ENCODE data around the gene KRTAP10-7.
"Not testable (repeated sequence)": the region's sequence is repeated elsewhere in the genome, so short reads cannot be mapped to it uniquely, and the experiment has no call there.

Gene KRTAP10-7

DNA sequence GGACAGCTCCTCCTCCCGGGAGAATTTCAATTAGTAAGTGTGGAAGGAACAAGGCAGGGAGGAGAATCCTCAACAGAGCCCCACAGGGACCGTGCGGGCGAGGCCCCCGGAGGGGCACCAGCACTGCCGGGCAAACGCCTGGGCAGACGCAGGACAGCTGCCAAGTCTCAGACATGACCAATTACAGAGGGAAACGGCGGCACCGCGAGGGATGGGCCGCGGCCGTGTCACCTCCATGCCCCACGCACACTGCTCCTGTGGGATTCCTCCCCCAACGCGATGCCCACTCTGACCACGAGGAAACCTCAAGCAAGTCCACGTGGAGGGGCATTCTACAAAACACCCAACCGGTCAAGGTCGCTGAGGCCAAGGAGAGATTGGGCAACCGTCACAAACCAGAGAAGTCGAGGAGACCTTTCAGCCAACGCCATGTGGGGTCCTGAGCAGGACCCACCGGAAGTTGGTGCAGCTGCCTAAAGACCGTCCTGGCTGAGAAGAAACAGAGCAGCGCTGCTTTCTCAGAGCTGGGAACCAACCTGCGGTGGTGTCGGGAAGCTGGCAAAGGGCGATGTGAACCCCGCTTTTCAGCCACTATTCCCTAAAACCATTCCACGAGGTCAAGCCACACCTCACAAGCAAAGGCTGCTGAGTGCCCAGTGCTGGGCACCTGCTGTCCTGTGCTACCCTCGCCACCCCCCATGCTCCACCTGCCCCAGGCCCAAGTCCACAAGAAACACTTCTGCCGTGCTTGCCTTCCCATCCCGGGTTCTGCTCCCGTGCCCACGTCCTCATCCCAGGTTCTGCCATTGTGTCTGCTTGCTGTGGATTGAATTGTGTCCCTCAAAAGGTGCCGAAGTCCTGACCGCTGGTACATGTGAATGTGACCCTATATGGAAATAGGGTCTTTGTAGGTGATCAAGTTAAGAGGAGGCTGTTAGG is 28.3 kb upstream of the KRTAP10-7 start:
- DNase-seq: no peak

DNA sequence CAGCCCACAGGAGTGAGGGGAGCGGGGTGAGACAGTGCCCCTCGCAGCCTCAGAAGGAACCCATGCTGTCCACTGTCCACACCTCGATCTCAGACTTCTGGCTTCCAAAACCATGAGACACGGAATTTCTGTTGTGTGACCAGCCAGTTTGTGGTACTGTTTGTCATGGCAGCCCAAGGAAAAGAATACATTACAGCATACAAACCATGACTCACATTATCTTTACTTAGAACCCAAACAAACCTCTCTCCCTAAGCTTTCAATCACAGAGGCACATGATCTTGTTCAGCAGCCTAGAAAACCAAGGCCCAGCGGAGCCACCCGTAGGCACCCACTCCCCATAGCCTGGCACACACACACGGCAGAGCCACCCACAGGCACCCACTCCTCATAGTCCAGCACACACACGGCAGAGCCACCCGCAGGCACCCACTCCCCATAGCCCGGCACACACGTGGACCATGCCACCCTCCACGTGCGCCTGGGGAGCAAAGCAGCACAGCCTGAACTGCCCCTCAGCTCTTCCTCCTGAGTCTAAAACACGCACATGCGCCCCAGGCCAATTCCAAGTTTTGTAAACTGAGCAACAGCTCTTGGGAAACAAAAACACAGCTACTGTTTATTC is 27.3 kb upstream of the KRTAP10-7 start:
- DNase-seq: no peak

GRCh38 chr21:44573630-44574456 is 26.6 kb upstream of the KRTAP10-7 start, which contains the start of gene KRTAP10-4:
Gene KRTAP10-4, plus strand, starts transcription at chr21:44573729. Its CDS starts 30 bp downstream, at chr21:44573759.
- DNase-seq: not testable (repeated sequence)

DNA sequence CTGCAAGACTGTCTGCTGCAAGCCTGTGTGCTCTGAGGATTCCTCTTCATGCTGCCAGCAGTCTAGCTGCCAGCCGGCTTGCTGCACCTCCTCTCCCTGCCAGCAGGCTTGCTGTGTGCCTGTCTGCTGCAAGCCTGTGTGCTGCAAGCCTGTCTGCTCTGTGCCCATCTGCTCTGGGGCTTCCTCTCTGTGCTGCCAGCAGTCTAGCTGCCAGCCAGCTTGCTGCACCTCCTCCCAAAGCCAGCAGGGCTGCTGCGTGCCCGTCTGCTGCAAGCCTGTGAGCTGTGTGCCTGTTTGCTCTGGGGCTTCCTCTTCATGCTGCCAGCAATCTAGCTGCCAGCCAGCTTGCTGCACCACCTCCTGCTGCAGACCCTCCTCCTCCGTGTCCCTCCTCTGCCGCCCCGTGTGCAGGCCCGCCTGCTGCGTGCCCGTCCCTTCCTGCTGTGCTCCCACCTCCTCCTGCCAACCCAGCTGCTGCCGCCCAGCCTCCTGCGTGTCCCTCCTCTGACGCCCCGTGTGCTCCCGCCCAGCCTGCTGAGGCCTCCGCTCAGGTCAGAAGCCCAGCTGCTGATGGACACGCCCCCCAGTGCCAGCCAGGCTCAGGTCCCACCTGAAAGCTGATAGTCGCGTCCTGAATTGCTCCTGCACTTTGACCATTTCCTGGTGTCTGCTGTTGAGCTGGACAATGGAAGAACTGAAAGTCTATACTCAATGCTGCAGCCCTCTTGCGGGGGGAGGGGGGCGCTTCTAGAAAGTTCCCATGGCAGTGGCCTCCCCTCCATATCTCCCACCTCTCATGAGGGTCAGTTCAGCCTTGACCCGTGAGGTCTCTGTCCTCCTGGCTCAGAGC is 25.7 kb upstream of the KRTAP10-7 start:
- DNase-seq: no peak

GRCh38 chr21:44575307-44576024 is 24.9 kb upstream of the KRTAP10-7 start:
- DNase-seq: no peak

DNA sequence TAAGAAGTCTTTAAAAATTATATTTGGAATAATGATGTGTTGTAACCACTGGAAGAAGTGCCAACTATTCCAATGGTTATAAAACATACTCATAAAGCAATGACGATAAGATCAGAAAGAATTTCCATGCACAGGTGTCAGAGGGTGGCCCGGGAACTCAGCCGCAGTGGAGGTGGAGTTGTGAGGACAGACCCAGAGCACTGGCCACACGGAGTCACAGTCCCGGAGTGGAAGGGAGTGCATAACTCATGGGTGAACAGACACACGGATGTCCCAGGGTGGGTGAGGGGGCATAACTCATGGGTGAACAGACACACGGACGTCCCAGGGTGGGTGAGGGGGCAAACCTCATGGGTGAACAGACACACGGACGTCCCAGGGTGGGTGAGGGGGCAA is 24.4 kb upstream of the KRTAP10-7 start:
- no peak for DNase-seq

DNA sequence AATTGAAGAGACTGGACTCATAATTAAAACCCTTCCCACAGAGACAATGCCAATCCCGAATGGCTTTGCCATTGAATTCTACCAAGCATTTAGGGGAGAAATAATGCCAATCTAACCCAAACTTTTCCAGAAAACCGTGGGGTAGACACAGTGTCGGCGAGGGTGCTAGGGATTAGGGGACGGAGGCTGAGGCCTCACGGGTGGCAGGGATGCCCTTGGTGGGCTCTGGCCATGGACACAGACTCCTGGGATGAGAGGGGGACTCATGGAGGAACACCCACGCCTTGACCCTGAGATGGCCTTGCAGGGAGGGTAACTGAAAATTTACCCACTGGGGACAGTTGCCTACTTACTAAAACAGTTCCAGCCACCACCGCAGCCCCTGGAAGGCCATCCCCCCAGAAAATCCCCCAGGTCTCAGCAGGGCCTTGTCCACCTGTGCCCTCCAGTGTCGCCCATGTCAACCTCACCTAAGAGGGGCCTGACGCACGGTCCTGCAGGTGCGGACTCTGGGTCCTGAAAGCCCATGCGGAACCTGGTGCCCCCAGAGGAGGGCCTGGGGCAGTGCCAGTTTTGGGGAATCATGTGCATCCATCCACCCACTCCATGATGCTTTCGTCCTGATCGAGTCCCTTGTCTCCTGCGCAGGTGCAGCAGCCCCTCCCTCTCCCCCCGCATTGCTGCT is 21.9 kb upstream of the KRTAP10-7 start:
- DNase-seq: no peak

GRCh38 chr21:44579056-44579832 is 21.2 kb upstream of the KRTAP10-7 start:
- no peak for DNase-seq

DNA sequence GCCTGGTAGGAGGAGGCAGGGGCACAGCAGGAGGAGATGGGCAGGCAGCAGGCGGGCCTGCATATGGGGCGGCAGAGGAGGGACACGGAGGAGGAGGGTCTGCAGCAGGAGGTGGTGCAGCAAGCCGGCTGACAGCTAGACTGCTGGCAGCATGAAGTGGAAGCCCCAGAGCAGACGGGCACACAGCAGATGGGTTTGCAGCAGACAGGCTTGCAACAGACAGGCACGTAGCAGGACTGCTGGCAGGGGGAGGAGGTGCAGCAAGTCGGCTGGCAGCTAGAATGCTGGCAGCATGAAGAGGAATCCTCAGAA is 20.6 kb upstream of the KRTAP10-7 start:
- no peak for DNase-seq

DNA sequence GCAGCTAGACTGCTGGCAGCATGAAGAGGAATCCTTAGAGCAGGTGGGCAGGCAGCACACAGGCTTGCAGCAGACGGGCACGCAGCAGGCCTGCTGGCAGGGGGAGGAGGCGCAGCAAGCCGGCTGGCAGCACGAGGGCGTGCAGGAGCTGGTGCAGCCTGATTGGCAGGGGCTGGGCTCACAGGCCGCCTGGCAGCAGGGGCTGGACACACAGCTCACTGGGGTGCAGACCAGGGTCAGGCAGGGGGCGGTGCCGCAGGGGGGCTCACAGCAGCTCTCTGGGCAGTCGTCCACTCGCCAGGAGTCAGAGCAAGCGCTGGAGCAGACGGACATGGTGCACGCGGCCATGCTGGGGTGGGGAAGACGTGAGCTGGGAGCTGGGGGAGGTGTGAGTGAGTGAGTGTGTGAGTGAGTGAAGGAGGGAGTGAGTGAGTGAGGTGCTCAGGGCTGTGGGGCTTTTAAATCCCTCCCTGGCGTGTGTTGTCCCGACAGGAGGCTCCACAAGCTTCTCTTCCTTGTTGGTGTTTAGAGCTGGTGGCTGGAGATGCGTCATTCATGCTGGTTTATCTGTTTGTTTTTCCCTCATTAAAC is 20.1 kb upstream of the KRTAP10-7 start, which contains the start of gene KRTAP10-5:
KRTAP10-5 (minus strand) TSS at position 374 of the 591 bp plus-strand sequence; CDS start at position 348, 26 bp downstream.
- not testable (repeated sequence) for DNase-seq

DNA sequence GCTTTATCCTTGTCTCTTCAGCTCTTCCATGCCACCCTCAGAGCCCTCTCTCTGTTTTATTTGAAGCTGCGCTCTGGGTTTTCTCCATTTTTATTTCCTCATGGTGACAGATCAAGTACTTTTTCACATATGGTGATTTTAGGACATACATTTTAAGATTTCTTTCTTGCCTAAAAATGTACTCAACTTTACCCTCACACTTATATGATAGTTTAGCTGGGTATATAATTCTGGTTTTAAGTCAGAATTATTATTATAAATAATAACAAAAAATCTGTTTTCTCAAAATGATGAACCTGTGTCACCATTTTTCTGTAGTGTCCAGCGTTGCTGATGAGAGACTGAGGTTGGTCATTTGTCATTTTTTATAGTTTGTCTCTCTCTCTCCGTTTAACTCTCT is 19.2 kb upstream of the KRTAP10-7 start:
- no peak for DNase-seq

GRCh38 chr21:44582055-44582454 is 18.3 kb upstream of the KRTAP10-7 start:
- DNase-seq: no peak

GRCh38 chr21:44583089-44583799 is 17.2 kb upstream of the KRTAP10-7 start:
- no peak for DNase-seq

DNA sequence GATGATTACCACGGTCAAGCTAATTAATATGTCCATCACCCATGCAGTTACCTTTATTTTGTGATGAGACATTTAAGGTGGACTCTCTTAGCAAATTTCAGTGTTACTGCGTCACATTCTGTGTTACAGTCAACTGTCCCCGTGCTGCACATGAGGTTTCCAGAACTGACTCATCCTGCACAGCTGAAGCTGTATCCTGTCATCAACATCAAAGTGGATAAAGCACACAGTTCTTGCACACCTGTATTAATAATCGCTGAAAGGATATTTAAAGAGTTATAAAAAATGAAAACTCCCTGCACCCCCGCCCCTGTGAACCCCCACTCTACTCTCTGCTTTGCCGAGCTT is 16.6 kb upstream of the KRTAP10-7 start:
- no peak for DNase-seq

DNA sequence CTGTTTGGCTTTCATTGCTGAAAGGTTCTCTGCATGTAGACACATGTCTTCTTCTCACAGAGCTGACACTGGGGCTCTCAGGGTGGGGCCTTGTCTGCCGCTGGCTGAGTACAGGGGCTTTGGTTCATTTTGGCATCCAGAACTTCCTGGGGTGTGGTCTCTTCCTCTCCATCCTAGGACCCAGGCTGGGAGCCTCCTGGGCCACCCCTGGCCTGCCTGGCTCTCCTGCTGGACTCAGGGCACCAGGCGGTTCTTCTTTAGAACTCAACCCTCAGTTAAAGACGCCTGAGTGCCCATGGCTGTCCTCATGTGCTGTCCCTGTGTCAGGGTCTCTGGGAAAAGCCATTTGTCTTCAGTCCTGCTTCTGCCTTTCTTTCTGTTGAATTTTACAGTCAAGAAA is 14.5 kb upstream of the KRTAP10-7 start:
- DNase-seq: no peak

GRCh38 chr21:44589094-44589493 is 11.3 kb upstream of the KRTAP10-7 start:
- no peak for DNase-seq

GRCh38 chr21:44589586-44590305 is 10.7 kb upstream of the KRTAP10-7 start:
- DNase-seq: no peak

- DNase-seq: no peak
These were observed 10.1 kb upstream of the KRTAP10-7 start for GRCh38 chr21:44590311-44590721.

All from suppressor macrophage treated with lipopolysaccharide for 4 hours (primary cell).